DMS114 treated with DMSO at 0.1 percent for 48 hours (cell line): ENCODE measurements around the gene CCNI.
"Not testable (repeated sequence)": the region's sequence is repeated elsewhere in the genome, so short reads cannot be mapped to it uniquely, and the experiment has no call there.

ENCODE experiments used
- DNase-seq: peaks from one replicate; lab custom pipeline; 2025; ENCODE audit not compliant: unreplicated experiment; lab: John Stamatoyannopoulos, UW

CCNI gene, protein sequence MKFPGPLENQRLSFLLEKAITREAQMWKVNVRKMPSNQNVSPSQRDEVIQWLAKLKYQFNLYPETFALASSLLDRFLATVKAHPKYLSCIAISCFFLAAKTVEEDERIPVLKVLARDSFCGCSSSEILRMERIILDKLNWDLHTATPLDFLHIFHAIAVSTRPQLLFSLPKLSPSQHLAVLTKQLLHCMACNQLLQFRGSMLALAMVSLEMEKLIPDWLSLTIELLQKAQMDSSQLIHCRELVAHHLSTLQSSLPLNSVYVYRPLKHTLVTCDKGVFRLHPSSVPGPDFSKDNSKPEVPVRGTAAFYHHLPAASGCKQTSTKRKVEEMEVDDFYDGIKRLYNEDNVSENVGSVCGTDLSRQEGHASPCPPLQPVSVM

DNA sequence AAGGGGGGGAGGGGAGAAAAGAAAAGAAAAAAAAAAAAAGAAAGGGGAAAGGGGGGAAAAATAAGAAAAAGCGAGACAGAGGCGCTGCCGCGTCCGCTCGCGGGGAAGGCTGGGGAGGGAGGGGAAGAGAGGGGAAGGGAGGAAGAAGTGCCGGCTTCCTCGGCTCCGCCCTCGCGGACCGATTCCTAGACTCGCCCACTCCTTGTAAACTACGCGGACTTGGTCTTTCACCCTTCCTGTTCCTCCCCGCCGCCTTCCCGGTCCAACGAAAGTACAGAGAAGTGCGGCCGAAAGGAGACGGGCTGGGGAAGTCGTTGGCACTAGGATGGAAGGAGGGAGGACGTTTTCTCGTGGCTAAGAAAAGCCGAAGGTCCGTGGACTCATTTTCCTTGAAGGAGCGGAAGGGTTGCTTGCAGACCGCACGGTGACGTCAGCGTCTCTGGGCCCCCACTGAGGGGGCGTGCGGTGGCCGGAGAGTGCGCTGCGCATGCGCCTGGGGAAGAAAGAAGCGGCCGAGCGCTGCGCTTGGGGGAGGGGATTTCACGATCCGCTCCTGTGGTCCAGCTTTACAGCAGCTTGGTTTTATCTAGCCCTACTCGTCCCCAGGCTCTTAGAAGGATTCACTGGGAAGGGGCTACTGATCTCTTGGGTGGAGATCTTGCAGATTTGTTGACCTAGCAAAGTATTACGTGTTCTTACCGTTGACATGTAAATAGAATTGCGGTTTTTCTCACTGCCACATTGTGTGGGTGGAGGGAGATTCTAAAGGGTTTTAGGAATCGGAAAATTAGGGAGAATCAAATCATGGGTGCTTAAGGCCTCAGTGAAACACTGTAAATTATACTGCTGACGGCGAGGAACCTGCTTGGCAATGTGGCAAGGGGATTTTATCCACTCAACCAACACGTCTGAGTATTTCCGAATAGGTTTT lies at the start of gene CCNI:
CCNI (minus strand) TSS at position 121 of the 931 bp plus-strand sequence. CDS start 9,627 bp downstream, outside the sequence.
- peak; percentile 62 for DNase-seq

DNA sequence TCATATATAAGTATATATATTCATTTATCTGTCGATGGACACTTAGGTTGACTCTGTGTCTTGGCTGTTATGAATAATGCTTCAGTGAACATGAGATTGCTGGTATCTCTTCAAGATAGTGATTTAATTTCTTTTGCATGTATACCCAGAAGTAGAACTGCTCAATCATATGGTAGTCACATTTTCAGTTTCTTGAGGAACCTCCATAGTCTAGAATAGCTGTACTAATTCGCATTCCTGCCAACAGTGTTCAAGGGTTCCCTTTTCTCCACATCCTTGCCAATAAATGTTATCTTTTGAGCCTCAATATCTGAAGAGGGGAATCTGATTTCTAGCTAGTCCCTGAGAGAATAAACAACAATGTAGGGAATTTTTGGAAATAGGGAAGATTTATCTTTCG lies 48.8 kb upstream of the CCNI start:
- DNase-seq, result no peak

DNA sequence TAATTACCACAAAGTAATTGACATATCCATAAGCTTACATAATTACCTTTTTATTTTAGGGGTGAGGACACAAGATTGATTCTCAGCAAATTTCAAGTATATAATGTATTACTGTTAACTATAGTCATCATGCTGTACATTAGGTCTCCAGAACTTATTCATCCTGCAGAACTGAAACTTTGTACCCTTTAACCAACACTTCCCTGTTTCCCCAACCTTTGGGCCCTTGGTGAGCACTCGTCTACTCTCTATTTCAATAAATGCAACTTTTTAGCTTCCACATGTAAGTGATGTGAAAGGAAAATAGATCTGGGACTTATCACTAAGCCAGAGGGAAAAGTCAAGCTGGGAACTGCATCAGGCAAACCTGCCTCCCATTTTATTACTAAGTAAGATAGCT lies 47.6 kb upstream of the CCNI start:
- no peak for DNase-seq

GRCh38 chr4:77122656-77123055 lies 46.9 kb upstream of the CCNI start:
- DNase-seq, result no peak

GRCh38 chr4:77121736-77122240 lies 46.0 kb upstream of the CCNI start:
- no peak for DNase-seq

DNA sequence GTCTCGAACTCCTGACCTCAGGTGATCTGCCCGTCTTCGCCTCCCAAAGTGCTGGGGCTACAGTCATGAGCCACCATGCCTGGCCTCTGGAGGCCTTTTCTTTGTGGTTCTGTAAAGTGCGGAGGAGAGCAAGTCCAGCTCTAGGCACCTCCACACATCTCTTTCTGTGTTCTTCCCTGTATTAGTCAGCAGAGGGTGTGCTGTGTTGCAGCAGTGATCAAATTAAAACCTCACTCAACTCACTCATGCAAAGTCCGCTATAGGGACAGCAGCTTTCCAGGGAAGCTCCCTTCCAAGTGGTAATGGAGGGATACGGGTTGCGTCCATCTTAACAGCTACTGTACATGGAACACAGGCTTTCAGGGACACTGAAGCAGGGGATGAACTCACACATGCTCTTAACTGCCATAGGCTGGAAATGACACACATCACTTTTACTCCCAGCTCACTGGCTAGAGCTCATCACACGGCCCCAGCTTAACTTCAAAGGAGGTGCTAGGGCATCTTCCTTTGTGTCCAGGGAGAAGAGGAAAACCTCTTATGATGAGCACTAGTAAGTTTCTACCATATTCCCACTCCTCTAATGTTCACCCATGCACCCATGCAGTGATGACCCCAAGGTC lies 45.2 kb upstream of the CCNI start:
- DNase-seq, result no peak

GRCh38 chr4:77117721-77118120 lies 41.9 kb upstream of the CCNI start:
- no peak for DNase-seq

GRCh38 chr4:77113069-77113468 lies 37.3 kb upstream of the CCNI start:
- DNase-seq, result no peak

DNA sequence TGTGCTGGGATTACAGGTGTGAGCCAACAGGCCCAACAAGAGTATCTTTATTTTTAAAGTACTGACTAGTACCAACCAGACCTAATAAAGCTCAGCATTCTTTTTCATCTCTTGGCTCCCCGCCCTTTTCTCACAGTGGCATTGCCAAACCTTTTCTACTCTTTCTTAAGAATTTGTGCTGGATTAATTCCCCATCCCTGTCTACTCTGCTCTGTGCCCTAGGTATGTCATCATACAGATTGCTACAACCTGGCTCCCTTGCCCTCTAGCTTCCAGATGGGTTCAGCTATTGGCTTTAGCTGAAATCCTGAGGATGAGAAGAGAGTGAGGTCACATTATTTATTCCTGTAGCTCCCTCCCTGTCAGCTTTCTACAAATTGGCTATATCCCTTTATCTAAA lies 34.9 kb upstream of the CCNI start:
- DNase-seq, result no peak

GRCh38 chr4:77104791-77105540 lies 29.2 kb upstream of the CCNI start:
- DNase-seq, result no peak

- DNase-seq, result no peak
Observed at GRCh38 chr4:77104388-77104787, 28.6 kb upstream of the CCNI start.

DNA sequence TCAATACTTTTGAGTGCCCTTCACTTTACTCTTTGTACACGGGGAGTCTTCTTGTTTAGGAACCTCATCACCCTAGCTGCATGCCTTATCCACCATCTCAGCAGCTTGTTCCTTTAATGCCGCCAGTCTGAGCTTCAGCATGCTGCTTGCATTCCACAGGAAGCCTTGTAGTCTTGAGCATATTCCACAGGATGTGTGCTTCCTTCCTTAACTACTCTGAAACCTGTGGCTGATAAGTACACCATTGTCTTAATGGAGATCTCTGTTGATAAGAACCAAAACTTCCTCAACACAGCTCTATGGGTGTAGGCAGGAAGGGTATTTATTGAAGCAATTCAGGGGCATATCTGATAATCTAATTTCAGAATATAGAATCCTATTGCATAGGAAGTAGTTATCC lies 24.4 kb upstream of the CCNI start:
- DNase-seq, result no peak

GRCh38 chr4:77097611-77098010 lies 21.8 kb upstream of the CCNI start:
- no peak for DNase-seq

DNA sequence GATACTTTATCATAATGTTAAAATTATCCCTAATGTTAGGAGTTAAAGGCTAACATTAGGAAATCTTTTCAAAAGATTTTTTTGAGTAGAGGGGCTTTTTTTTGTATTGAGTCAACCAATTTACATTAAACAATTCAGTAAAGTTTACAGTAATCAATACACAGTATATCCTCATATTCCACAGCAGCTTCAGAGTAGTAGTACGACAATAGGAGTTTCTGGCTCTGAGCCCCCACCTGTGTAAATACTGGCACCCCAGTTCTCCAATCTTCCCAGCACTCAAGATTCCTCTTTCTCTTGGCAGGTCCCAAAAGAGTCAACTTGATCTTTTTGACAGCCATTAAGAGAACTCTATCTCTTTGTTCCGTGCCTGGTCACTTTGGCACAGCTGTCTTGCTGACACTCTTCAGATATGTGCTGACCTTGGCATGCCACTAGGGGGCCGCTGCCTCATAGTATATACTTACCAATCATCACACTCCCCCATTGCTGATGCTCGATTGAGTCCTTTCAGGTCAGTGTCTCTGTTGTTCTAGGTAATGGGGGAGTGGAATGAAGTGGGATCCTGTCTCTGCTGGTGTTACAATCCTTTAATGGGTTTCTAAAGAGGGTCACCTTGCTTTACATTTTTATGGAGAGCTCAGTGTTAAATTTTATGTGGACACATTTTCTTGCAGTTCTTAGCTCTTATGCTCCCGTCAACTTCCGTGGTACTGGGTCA lies 19.5 kb upstream of the CCNI start:
- DNase-seq, result peak; percentile 1

GRCh38 chr4:77094496-77094895 lies 18.7 kb upstream of the CCNI start:
- DNase-seq, result no peak

DNA sequence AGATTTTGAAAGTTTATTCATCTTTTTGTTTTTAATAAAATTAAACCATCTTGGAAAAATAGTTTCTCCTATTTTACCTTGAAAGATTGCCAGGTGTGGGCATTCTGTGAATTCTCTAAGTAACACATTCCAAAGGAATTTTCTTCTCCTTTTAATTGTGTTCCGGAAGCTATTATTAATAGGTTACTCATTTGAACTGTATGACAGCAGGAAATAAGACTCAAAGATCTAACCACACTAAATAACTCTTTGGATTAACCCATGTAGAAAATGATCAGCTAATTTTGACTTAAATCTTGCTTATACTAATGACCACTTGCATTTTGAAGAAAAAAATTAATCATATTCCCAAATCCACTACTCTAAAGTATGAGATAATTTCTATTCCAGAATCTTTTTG lies 17.6 kb upstream of the CCNI start:
- DNase-seq, result no peak

- DNase-seq, result no peak
Observed at GRCh38 chr4:77092975-77093374, 17.2 kb upstream of the CCNI start.

DNA sequence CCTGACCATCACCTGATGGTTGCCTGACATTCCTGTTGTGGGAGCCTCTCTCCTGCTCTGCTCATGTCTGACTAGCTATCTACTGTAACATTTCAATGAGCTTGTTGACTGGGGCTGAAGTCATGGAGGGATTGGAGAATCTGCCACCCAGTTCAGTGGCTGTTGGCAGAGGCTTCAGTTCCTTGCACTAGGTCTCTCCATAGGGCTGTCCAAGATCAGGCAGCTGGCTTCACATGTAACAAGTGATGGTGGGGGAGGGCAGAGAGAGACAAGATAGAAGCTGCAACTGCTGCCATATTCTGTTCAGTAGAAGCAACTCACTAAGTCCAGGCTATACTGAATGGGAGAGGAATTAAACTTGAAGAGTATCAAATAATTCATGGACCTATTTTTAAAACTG lies 14.1 kb upstream of the CCNI start:
- no peak for DNase-seq

- not testable (repeated sequence) for DNase-seq
Observed at GRCh38 chr4:77087027-77087426, 11.2 kb upstream of the CCNI start.

DNA sequence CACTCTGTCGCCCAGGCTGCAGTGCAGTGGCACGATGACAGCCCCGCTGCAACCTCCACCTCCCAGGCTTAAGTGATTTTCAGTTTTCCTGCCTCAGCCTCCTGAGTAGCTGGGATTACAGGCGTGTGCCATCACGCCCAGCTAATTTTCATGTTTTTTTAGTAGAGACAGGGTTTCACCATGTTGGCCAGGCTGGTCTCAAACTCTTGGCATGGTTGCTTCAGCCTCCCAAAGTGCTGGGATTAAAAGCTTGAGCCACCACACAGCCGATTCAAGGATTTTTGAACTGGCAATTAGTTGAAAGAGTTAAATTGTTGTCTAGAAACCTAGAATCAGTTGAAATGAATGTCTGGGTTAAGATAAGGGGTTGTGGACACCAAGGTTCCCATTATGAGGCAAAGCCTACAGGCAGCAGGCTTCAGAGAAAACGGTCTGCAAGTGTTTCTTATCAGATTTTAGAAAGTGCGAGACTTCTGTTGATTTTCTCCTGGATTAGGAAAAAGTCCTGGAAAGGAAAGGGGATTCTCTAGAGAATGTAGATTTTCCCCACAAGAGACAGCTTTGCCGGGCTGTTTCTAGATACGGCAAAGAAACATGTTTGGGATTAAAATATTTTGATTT lies 8.3 kb upstream of the CCNI start:
- no peak for DNase-seq
